HEK293 (cell line): Measurements from ENCODE around the gene TEAD3.

Experiments used
- HOXD13 ChIP-seq: sonication (generic); formaldehyde crosslinking; IDR thresholded peaks from 2 replicates; pipeline ENCODE4 v1.8.0; 2022; ENCODE audit warnings: missing genetic modification reagents, borderline replicate concordance
- KLF16 ChIP-seq: fragments of 450-650 bp; formaldehyde crosslinking; IDR thresholded peaks from 2 replicates; pipeline ENCODE4 v1.5.1; 2017; ENCODE audit warnings: missing biosample characterization, missing genetic modification characterization
- KLF9 ChIP-seq: fragments of 450-650 bp; formaldehyde crosslinking; IDR thresholded peaks from 2 replicates; pipeline ENCODE4 v1.5.1; 2016; ENCODE audit warnings: missing biosample characterization, missing genetic modification characterization, low read depth
- OSR2 ChIP-seq: fragments of 450-650 bp; formaldehyde crosslinking; IDR thresholded peaks from 2 replicates; pipeline ENCODE4 v1.5.1; 2016; ENCODE audit warnings: missing biosample characterization, missing genetic modification characterization
- TRIM28 ChIP-seq: IDR thresholded peaks from 2 replicates; pipeline ENCODE4 v1.6.1; 2011; ENCODE audit warnings: low read length, control low read depth, borderline replicate concordance
- YY2 ChIP-seq: fragments of 450-650 bp; formaldehyde crosslinking; IDR thresholded peaks from 2 replicates; pipeline ENCODE4 v1.5.1; 2016; ENCODE audit warnings: missing biosample characterization, missing genetic modification characterization
- ZNF121 ChIP-seq: fragments of 450-650 bp; formaldehyde crosslinking; IDR thresholded peaks from 2 replicates; pipeline ENCODE4 v1.5.1; 2016; ENCODE audit warnings: missing biosample characterization, missing genetic modification characterization
- ZNF157 ChIP-seq: fragments of 450-650 bp; formaldehyde crosslinking; IDR thresholded peaks from 2 replicates; pipeline ENCODE4 v1.5.1; 2016; ENCODE audit warnings: missing biosample characterization, missing genetic modification characterization
- ZNF274 ChIP-seq, 2 experiments: fragments of 200-500 bp in 1 of 2; fragments of 450-650 bp in 1 of 2; sonication (Bioruptor generic) in 1 of 2; formaldehyde crosslinking in 1 of 2; IDR thresholded peaks; 2 replicates each; pipeline versions ENCODE4 v1.5.1 to v1.6.1; 2014 to 2016; ENCODE audit warnings: borderline replicate concordance in 1 of 2, inconsistent platforms in 1 of 2, low read length in 1 of 2, missing biosample characterization in 1 of 2, missing genetic modification characterization in 1 of 2
- ZNF324 ChIP-seq: fragments of 450-650 bp; formaldehyde crosslinking; IDR thresholded peaks from 2 replicates; pipeline ENCODE4 v1.5.1; 2016; ENCODE audit warnings: missing biosample characterization, missing genetic modification characterization
- ZNF335 ChIP-seq: fragments of 450-650 bp; formaldehyde crosslinking; conservative IDR thresholded peaks from 2 replicates; pipeline ENCODE4 v1.5.1; 2016; ENCODE audit warnings: missing biosample characterization, missing genetic modification characterization
- ZNF366 ChIP-seq: fragments of 450-650 bp; formaldehyde crosslinking; conservative IDR thresholded peaks from 2 replicates; pipeline ENCODE4 v1.5.1; 2016; ENCODE audit warnings: missing biosample characterization, missing genetic modification characterization
- ZNF37A ChIP-seq: fragments of 450-650 bp; IDR thresholded peaks from 2 replicates; pipeline ENCODE4 v1.5.1; 2018; ENCODE audit warnings: missing biosample characterization, missing genetic modification characterization
- ZNF423 ChIP-seq: fragments of 450-650 bp; formaldehyde crosslinking; IDR thresholded peaks from 2 replicates; pipeline ENCODE4 v1.5.1; 2016; ENCODE audit warnings: missing biosample characterization, missing genetic modification characterization
- ZNF555 ChIP-seq: fragments of 450-650 bp; formaldehyde crosslinking; conservative IDR thresholded peaks from 2 replicates; pipeline ENCODE4 v1.5.1; 2017; ENCODE audit warnings: missing biosample characterization, mild to moderate bottlenecking, missing genetic modification characterization, inconsistent platforms
- ZNF561 ChIP-seq: fragments of 450-650 bp; IDR thresholded peaks from 2 replicates; pipeline ENCODE4 v1.5.1; 2018; ENCODE audit warnings: missing biosample characterization, missing genetic modification characterization, borderline replicate concordance
- ZNF596 ChIP-seq: fragments of 450-650 bp; IDR thresholded peaks from 2 replicates; pipeline ENCODE4 v1.5.0; 2018; ENCODE audit warnings: missing biosample characterization, mild to moderate bottlenecking, missing genetic modification characterization, moderate library complexity
- ZNF654 ChIP-seq: fragments of 450-650 bp; formaldehyde crosslinking; IDR thresholded peaks from 2 replicates; pipeline ENCODE4 v1.5.1; 2016; ENCODE audit warnings: low read depth, missing biosample characterization, missing genetic modification characterization
- ZNF658 ChIP-seq: fragments of 450-650 bp; formaldehyde crosslinking; IDR thresholded peaks from 2 replicates; pipeline ENCODE4; 2016; ENCODE audit warnings: missing biosample characterization, missing genetic modification characterization
- ZNF747 ChIP-seq: fragments of 450-650 bp; formaldehyde crosslinking; IDR thresholded peaks from 2 replicates; pipeline ENCODE4 v1.5.1; 2016; ENCODE audit warnings: missing biosample characterization, missing genetic modification characterization
- ZNF768 ChIP-seq: fragments of 450-650 bp; formaldehyde crosslinking; IDR thresholded peaks from 2 replicates; pipeline ENCODE4 v1.5.1; 2018; ENCODE audit warnings: missing biosample characterization, mild to moderate bottlenecking, missing genetic modification characterization
- TF ChIP-seq, protein P1 (sequence below): sonication (generic); formaldehyde crosslinking; IDR thresholded peaks from 2 replicates; pipeline ENCODE4 v1.8.1; 2022; ENCODE audit warnings: mild to moderate bottlenecking, moderate library complexity, missing genetic modification reagents
- TF ChIP-seq, protein P2 (sequence below): fragments of 450-650 bp; formaldehyde crosslinking; IDR thresholded peaks from 2 replicates; pipeline ENCODE4 v1.5.1; 2016; ENCODE audit warnings: missing biosample characterization, missing genetic modification characterization, borderline replicate concordance
- TF ChIP-seq, protein P3 (sequence below): fragments of 450-650 bp; formaldehyde crosslinking; IDR thresholded peaks from 2 replicates; pipeline ENCODE4 v1.5.1; 2016; ENCODE audit warnings: missing biosample characterization, missing genetic modification characterization
- TF ChIP-seq, protein P4 (sequence below): fragments of 450-650 bp; formaldehyde crosslinking; IDR thresholded peaks from 2 replicates; pipeline ENCODE4 v1.5.1; 2016; ENCODE audit warnings: missing biosample characterization, missing genetic modification characterization
- TF ChIP-seq, protein P5 (sequence below): fragments of 450-650 bp; formaldehyde crosslinking; IDR thresholded peaks from 2 replicates; pipeline ENCODE4 v1.5.1; 2016; ENCODE audit warnings: missing biosample characterization, missing genetic modification characterization

The TEAD3 gene

DNA sequence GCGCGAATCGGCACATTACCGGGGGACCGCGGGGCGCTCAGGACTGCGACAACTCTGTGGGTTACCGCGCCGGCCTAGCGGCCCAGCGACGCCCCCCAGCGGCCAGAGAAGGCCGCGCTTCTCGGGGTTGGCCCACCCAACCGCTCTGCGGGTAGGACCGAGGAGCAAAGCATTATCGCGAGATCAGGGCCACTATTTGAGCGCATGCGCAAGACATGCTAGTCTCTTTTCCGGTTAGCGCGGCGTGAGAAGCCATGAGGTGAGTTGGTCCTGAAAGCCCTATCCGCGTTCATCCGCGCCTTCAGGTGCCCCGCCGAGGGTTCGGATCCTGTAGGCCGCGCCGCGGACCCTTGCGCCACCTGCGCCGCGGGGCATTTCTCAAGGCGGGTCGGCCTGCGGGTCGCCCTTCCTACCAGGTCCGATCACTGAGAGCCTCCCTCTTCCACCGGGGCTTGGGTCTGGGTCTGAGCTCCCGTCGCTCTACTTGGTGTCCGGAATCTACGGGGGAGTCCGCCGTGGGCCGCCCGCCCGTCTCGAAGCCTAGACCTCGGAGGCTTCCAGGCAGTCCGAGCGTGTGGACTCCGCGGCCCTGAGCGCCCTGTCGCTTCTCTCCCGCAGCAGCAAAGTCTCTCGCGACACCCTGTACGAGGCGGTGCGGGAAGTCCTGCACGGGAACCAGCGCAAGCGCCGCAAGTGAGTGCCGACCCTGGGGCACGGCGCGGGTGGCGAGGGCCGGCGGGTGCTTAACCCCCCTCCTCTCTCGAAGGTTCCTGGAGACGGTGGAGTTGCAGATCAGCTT lies 28.5 kb downstream of the TEAD3 start, which contains the start of gene RPL10A (continued):
- TF ChIP-seq, protein P1, sequence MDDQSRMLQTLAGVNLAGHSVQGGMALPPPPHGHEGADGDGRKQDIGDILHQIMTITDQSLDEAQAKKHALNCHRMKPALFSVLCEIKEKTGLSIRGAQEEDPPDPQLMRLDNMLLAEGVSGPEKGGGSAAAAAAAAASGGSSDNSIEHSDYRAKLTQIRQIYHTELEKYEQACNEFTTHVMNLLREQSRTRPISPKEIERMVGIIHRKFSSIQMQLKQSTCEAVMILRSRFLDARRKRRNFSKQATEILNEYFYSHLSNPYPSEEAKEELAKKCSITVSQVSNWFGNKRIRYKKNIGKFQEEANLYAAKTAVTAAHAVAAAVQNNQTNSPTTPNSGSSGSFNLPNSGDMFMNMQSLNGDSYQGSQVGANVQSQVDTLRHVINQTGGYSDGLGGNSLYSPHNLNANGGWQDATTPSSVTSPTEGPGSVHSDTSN (CRISPR knock-in tag): peak; percentile 69
- TF ChIP-seq ZNF335 (tag by site-specific recombination) (peak; percentile 44), ZNF121 (tag by site-specific recombination) (peak; percentile 57; the same call in 1 of the 2 replicates), ZNF654 (tag by site-specific recombination) (peak; percentile 69), ZNF596 (tag by site-specific recombination) (no peak), KLF16 (tag by site-specific recombination) (peak; percentile 91), YY2 (tag by site-specific recombination) (peak; percentile 33; the same call in 1 of the 2 replicates), ZNF561 (tag by site-specific recombination) (no peak; the same call in 1 of the 2 replicates), ZNF423 (tag by site-specific recombination) (no peak), HOXD13 (CRISPR knock-in tag) (no peak), ZNF747 (tag by site-specific recombination) (no peak), ZNF157 (tag by site-specific recombination) (no peak), ZNF366 (0 out of 2 replicates have a peak, but pooled peaks have one; percentile 2), ZNF274 (IDR thresholded peaks at IDR 0.05; ENCODE audit: low read length) (no peak), ZNF274 (tag by site-specific recombination; IDR thresholded peaks at IDR 0.05; ENCODE audit: borderline replicate concordance) (no peak), TRIM28 (no peak; the same call in 1 of the 2 replicates), ZNF658 (tag by site-specific recombination) (no peak), KLF9 (tag by site-specific recombination) (peak; percentile 51; the same call in 1 of the 2 replicates), ZNF768 (0 out of 2 replicates have a peak, but pooled peaks have one; percentile 5), ZNF37A (tag by site-specific recombination) (no peak), ZNF324 (peak; percentile 93), ZNF555 (tag by site-specific recombination) (no peak), OSR2 (tag by site-specific recombination) (no peak)
- TF ChIP-seq, protein P2, sequence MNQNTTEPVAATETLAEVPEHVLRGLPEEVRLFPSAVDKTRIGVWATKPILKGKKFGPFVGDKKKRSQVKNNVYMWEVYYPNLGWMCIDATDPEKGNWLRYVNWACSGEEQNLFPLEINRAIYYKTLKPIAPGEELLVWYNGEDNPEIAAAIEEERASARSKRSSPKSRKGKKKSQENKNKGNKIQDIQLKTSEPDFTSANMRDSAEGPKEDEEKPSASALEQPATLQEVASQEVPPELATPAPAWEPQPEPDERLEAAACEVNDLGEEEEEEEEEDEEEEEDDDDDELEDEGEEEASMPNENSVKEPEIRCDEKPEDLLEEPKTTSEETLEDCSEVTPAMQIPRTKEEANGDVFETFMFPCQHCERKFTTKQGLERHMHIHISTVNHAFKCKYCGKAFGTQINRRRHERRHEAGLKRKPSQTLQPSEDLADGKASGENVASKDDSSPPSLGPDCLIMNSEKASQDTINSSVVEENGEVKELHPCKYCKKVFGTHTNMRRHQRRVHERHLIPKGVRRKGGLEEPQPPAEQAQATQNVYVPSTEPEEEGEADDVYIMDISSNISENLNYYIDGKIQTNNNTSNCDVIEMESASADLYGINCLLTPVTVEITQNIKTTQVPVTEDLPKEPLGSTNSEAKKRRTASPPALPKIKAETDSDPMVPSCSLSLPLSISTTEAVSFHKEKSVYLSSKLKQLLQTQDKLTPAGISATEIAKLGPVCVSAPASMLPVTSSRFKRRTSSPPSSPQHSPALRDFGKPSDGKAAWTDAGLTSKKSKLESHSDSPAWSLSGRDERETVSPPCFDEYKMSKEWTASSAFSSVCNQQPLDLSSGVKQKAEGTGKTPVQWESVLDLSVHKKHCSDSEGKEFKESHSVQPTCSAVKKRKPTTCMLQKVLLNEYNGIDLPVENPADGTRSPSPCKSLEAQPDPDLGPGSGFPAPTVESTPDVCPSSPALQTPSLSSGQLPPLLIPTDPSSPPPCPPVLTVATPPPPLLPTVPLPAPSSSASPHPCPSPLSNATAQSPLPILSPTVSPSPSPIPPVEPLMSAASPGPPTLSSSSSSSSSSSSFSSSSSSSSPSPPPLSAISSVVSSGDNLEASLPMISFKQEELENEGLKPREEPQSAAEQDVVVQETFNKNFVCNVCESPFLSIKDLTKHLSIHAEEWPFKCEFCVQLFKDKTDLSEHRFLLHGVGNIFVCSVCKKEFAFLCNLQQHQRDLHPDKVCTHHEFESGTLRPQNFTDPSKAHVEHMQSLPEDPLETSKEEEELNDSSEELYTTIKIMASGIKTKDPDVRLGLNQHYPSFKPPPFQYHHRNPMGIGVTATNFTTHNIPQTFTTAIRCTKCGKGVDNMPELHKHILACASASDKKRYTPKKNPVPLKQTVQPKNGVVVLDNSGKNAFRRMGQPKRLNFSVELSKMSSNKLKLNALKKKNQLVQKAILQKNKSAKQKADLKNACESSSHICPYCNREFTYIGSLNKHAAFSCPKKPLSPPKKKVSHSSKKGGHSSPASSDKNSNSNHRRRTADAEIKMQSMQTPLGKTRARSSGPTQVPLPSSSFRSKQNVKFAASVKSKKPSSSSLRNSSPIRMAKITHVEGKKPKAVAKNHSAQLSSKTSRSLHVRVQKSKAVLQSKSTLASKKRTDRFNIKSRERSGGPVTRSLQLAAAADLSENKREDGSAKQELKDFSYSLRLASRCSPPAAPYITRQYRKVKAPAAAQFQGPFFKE (tag by site-specific recombination): no peak
- TF ChIP-seq, protein P3, sequence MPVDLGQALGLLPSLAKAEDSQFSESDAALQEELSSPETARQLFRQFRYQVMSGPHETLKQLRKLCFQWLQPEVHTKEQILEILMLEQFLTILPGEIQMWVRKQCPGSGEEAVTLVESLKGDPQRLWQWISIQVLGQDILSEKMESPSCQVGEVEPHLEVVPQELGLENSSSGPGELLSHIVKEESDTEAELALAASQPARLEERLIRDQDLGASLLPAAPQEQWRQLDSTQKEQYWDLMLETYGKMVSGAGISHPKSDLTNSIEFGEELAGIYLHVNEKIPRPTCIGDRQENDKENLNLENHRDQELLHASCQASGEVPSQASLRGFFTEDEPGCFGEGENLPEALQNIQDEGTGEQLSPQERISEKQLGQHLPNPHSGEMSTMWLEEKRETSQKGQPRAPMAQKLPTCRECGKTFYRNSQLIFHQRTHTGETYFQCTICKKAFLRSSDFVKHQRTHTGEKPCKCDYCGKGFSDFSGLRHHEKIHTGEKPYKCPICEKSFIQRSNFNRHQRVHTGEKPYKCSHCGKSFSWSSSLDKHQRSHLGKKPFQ: peak; percentile 27; the same call in 1 of the 2 replicates
- TF ChIP-seq, protein P4, sequence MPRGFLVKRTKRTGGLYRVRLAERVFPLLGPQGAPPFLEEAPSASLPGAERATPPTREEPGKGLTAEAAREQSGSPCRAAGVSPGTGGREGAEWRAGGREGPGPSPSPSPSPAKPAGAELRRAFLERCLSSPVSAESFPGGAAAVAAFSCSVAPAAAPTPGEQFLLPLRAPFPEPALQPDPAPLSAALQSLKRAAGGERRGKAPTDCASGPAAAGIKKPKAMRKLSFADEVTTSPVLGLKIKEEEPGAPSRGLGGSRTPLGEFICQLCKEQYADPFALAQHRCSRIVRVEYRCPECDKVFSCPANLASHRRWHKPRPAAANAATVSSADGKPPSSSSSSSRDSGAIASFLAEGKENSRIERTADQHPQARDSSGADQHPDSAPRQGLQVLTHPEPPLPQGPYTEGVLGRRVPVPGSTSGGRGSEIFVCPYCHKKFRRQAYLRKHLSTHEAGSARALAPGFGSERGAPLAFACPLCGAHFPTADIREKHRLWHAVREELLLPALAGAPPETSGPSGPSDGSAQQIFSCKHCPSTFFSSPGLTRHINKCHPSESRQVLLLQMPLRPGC (tag by site-specific recombination): peak; percentile 62
- TF ChIP-seq, protein P5, sequence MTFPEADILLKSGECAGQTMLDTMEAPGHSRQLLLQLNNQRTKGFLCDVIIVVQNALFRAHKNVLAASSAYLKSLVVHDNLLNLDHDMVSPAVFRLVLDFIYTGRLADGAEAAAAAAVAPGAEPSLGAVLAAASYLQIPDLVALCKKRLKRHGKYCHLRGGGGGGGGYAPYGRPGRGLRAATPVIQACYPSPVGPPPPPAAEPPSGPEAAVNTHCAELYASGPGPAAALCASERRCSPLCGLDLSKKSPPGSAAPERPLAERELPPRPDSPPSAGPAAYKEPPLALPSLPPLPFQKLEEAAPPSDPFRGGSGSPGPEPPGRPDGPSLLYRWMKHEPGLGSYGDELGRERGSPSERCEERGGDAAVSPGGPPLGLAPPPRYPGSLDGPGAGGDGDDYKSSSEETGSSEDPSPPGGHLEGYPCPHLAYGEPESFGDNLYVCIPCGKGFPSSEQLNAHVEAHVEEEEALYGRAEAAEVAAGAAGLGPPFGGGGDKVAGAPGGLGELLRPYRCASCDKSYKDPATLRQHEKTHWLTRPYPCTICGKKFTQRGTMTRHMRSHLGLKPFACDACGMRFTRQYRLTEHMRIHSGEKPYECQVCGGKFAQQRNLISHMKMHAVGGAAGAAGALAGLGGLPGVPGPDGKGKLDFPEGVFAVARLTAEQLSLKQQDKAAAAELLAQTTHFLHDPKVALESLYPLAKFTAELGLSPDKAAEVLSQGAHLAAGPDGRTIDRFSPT: no peak
